ENCODE measurements around the gene ZP3.
"Not testable (repeated sequence)": the region's sequence is repeated elsewhere in the genome, so short reads cannot be mapped to it uniquely, and the experiment has no call there.

GRCh38 chr7:76442664-76443446, 18.1 kb downstream of the ZP3 start:
- TF ChIP-seq CTCF (conservative IDR thresholded peaks at IDR 0.05 in 1 of 2, IDR thresholded peaks at IDR 0.05 in 1 of 2; ENCODE audit: extremely low read depth in 1 of 2, insufficient read depth in 1 of 2, low read depth in 1 of 2, low read length in 2 of 2); EZH2 (IDR thresholded peaks at IDR 0.05; ENCODE audit: borderline replicate concordance, low read length): not testable (repeated sequence)
